ENCODE data around the gene SEMA5B.

- TF ChIP-seq, protein P1, sequence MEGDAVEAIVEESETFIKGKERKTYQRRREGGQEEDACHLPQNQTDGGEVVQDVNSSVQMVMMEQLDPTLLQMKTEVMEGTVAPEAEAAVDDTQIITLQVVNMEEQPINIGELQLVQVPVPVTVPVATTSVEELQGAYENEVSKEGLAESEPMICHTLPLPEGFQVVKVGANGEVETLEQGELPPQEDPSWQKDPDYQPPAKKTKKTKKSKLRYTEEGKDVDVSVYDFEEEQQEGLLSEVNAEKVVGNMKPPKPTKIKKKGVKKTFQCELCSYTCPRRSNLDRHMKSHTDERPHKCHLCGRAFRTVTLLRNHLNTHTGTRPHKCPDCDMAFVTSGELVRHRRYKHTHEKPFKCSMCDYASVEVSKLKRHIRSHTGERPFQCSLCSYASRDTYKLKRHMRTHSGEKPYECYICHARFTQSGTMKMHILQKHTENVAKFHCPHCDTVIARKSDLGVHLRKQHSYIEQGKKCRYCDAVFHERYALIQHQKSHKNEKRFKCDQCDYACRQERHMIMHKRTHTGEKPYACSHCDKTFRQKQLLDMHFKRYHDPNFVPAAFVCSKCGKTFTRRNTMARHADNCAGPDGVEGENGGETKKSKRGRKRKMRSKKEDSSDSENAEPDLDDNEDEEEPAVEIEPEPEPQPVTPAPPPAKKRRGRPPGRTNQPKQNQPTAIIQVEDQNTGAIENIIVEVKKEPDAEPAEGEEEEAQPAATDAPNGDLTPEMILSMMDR (optimal IDR thresholded peaks at IDR 0.05 in 1 of 3, IDR thresholded peaks at IDR 0.05 in 1 of 3, conservative IDR thresholded peaks at IDR 0.05 in 1 of 3; ENCODE audit: extremely low read depth in 1 of 3, insufficient read depth in 2 of 3, low read length in 3 of 3) = no peak
- TF ChIP-seq EZH2 (IDR thresholded peaks at IDR 0.05; ENCODE audit: low read length) = no peak
Observed at GRCh38 chr3:122985539-122985938, 42.0 kb downstream of the SEMA5B start.
